Tibial nerve (tissue), 4 donors: ENCODE measurements around the gene TMPRSS7.

Source experiments
- CTCF ChIP-seq, 5 experiments: fragments of 200-600 bp in 3 of 5; fragments of 450-650 bp in 2 of 5; sonication (generic) in 3 of 5; IDR thresholded peaks; one replicate each; pipeline ENCODE4 v1.5.1; 2016 to 2019; ENCODE audit warnings: antibody characterized with exemption in 5 of 5, mild to moderate bottlenecking in 3 of 5, moderate library complexity in 2 of 5
- EP300 ChIP-seq, 2 donors: sonication (generic); formaldehyde crosslinking; IDR thresholded peaks; one replicate each; pipeline ENCODE4 v1.6.1; 2017; ENCODE audit warnings: antibody characterized with exemption in 2 of 2, mild to moderate bottlenecking in 1 of 2
- POLR2A ChIP-seq, 2 donors: fragments of 450-650 bp; IDR thresholded peaks; one replicate each; pipeline ENCODE4 v1.6.1; 2017; ENCODE audit warnings: antibody characterized with exemption in 2 of 2, mild to moderate bottlenecking in 2 of 2, moderate library complexity in 2 of 2

- TF ChIP-seq CTCF (IDR thresholded peaks at IDR 0.05) (no peak), POLR2A (IDR thresholded peaks at IDR 0.05) (no peak), EP300 (IDR thresholded peaks at IDR 0.05) (no peak)
Observed at GRCh38 chr3:112041321-112041720, 6.8 kb downstream of the TMPRSS7 start.
